HCT116 (cell line): ENCODE data around the gene CD200R1L. TPM values are rescaled to one million over a fixed set of nuclear protein-coding genes. Genes with fewer than 3 reads are reported as not detected.

Experiments
- ATAC-seq: fragments of 200-7000 bp; cut with Tn5 transposase; 2 replicates; pipeline ENCODE4 v1.9.1; 2020; ENCODE audit warnings: mild to moderate bottlenecking, moderate library complexity
- BruUV-seq: library from RNA; stranded (reverse); fragments of 400-500 nt; replicated peaks from 2 replicates; lab custom pipeline; 2021; lab: Mats Ljungman, UMichigan
- CTCF ChIA-PET: fragments of 300-600 bp; sonication (Branson Sonifier 250); formaldehyde crosslinking; loops from one replicate; lab custom pipeline; 2021; ENCODE audit warnings: antibody characterized with exemption; lab: Charles Lee
- POLR2A ChIA-PET: fragments of 300-600, 350-600 bp; sonication (Branson Sonifier 250); formaldehyde crosslinking; loops from one replicate; lab custom pipeline; 2021; ENCODE audit warnings: antibody characterized with exemption; lab: Charles Lee
- RAD21 ChIA-PET, 2 experiments: fragments of 300-600 bp; sonication (Branson Sonifier 250); formaldehyde crosslinking; loops; one replicate each; lab custom pipeline; 2023; ENCODE audit warnings: low total read pairs in 2 of 2; ENCODE audit not compliant: uncharacterized antibody in 2 of 2, unreplicated experiment in 2 of 2, low non-redundant PET in 1 of 2; lab: Charles Lee
- DNase-seq: peaks from one replicate; pipeline ENCODE4 v3.0.0-alpha.2; 2010; ENCODE audit warnings: low read depth, low spot score
- H2AFZ ChIP-seq: fragments of 200-600 bp; shearing (Covaris generic), sonication (generic); 2 replicates; pipeline ENCODE4 v1.6.1; 2017; ENCODE audit warnings: low read depth, mixed run types, mixed read lengths, antibody characterized with exemption, low read length; ENCODE audit not compliant: poor library complexity, severe bottlenecking
- H3K27ac ChIP-seq: 2 replicates; pipeline ENCODE4 v1.5.1; 2012; ENCODE audit warnings: low read depth, low read length
- H3K27me3 ChIP-seq: fragments of 200-600 bp; sonication (generic); 2 replicates; pipeline ENCODE4 v1.6.1; 2016; ENCODE audit warnings: mixed run types, low read length, mixed read lengths; ENCODE audit not compliant: insufficient read depth
- H3K36me3 ChIP-seq, 2 experiments: fragments of 200-500 bp in 1 of 2; fragments of 200-600 bp in 1 of 2; sonication (Bioruptor generic) in 1 of 2; sonication (generic) in 1 of 2; 2 replicates each; pipeline versions ENCODE4 v1.5.1 to v1.6.1; 2014 to 2016; ENCODE audit warnings: low read length in 2 of 2, inconsistent platforms in 1 of 2, mixed read lengths in 1 of 2, mixed run types in 1 of 2; ENCODE audit not compliant: insufficient read depth in 2 of 2, control insufficient read depth in 1 of 2
- H3K4me1 ChIP-seq, 2 experiments: fragments of 200-600 bp in 1 of 2; sonication (generic) in 1 of 2; 2 replicates each; pipeline versions ENCODE4 v1.5.1 to v1.6.1; 2012 to 2017; ENCODE audit warnings: low read length in 2 of 2, inconsistent platforms in 1 of 2, mild to moderate bottlenecking in 1 of 2, mixed read lengths in 1 of 2, mixed run types in 1 of 2, moderate library complexity in 1 of 2; ENCODE audit not compliant: insufficient read depth in 2 of 2, control insufficient read depth in 1 of 2
- H3K4me2 ChIP-seq: fragments of 200-600 bp; sonication (generic); 2 replicates; pipeline ENCODE4 v1.6.1; 2017; ENCODE audit warnings: mixed run types, low read length, mixed read lengths
- H3K4me3 ChIP-seq, 2 experiments: fragments of 200-600 bp in 1 of 2; sonication (generic) in 1 of 2; replicated peaks in 1 of 2; 2 replicates each; pipeline ENCODE4 v1.5.1; 2011 to 2016; ENCODE audit warnings: low read length in 2 of 2, control low read depth in 1 of 2, low read depth in 1 of 2, mild to moderate bottlenecking in 1 of 2, mixed read lengths in 1 of 2, mixed run types in 1 of 2
- H3K79me2 ChIP-seq: fragments of 200-600 bp; sonication (generic); 2 replicates; pipeline ENCODE4 v1.6.1; 2017; ENCODE audit warnings: mild to moderate bottlenecking, mixed run types, low read length, moderate library complexity, mixed read lengths; ENCODE audit not compliant: insufficient read depth
- H3K9ac ChIP-seq: fragments of 200-600 bp; sonication (generic); 2 replicates; pipeline ENCODE4 v1.6.1; 2016; ENCODE audit warnings: low read length, mixed read lengths
- H3K9me2 ChIP-seq: fragments of 200-600 bp; sonication (generic), shearing (Covaris generic); 2 replicates; pipeline ENCODE4 v1.6.1; 2017; ENCODE audit warnings: mixed run types, mild to moderate bottlenecking, moderate library complexity; ENCODE audit not compliant: insufficient read depth
- H3K9me3 ChIP-seq, 2 experiments: fragments of 200-500 bp in 1 of 2; fragments of 200-600 bp in 1 of 2; sonication (Bioruptor generic) in 1 of 2; sonication (generic) in 1 of 2; 2 replicates each; pipeline ENCODE4 v1.6.1; 2014 to 2017; ENCODE audit warnings: low read length in 2 of 2, mixed read lengths in 2 of 2, inconsistent platforms in 1 of 2, low read depth in 1 of 2, mild to moderate bottlenecking in 1 of 2, mixed run types in 1 of 2, moderate library complexity in 1 of 2; ENCODE audit not compliant: control insufficient read depth in 1 of 2, insufficient read depth in 1 of 2
- H4K20me1 ChIP-seq: fragments of 200-600 bp; sonication (generic), shearing (Covaris generic); 2 replicates; pipeline ENCODE4 v1.6.1; 2017; ENCODE audit warnings: mixed run types, mild to moderate bottlenecking, moderate library complexity; ENCODE audit not compliant: insufficient read depth
- CEBPB ChIP-seq: IDR thresholded peaks from 2 replicates; pipeline ENCODE4 v1.6.1; 2012; ENCODE audit warnings: low read depth
- CTCF ChIP-seq, 3 experiments: fragments of 200-600 bp in 1 of 3; sonication (generic) in 1 of 3; IDR thresholded peaks in 2 of 3; conservative IDR thresholded peaks in 1 of 3; 2 replicates each; pipeline ENCODE4 v1.5.1; 2012 to 2017; ENCODE audit warnings: low read depth in 2 of 3, low read length in 2 of 3, antibody characterized with exemption in 1 of 3, borderline replicate concordance in 1 of 3, control low read depth in 1 of 3, mild to moderate bottlenecking in 1 of 3, mixed read lengths in 1 of 3, mixed run types in 1 of 3, moderate library complexity in 1 of 3; ENCODE audit not compliant: insufficient read depth in 1 of 3
- EGR1 ChIP-seq: IDR thresholded peaks from 2 replicates; pipeline ENCODE4 v1.6.1; 2012; ENCODE audit warnings: low read depth
- ELF1 ChIP-seq: IDR thresholded peaks from 2 replicates; pipeline ENCODE4 v1.6.1; 2012; ENCODE audit warnings: low read depth, borderline replicate concordance
- FOSL1 ChIP-seq: IDR thresholded peaks from 2 replicates; pipeline ENCODE4 v1.6.1; 2012; ENCODE audit warnings: low read depth
- RAD21 ChIP-seq: IDR thresholded peaks from 2 replicates; pipeline ENCODE4 v1.6.1; 2012; ENCODE audit warnings: low read depth, mild to moderate bottlenecking
- SIN3A ChIP-seq: IDR thresholded peaks from 2 replicates; pipeline ENCODE4 v1.6.1; 2012; ENCODE audit warnings: low read depth
- SRF ChIP-seq: IDR thresholded peaks from 2 replicates; pipeline ENCODE4 v1.6.1; 2012; ENCODE audit warnings: low read depth
- TCF7L2 ChIP-seq: IDR thresholded peaks from 2 replicates; pipeline ENCODE4 v1.7.0; 2011; ENCODE audit warnings: borderline replicate concordance, inconsistent platforms; ENCODE audit not compliant: insufficient read depth, insufficient read length; ENCODE audit errors: extremely low read depth
- ZBTB33 ChIP-seq: IDR thresholded peaks from 2 replicates; pipeline ENCODE4 v1.6.1; 2011; ENCODE audit warnings: mild to moderate bottlenecking, low read length, moderate library complexity; ENCODE audit not compliant: insufficient replicate concordance; ENCODE audit errors: extremely low read depth
- ZFX ChIP-seq: fragments of 450-650 bp; IDR thresholded peaks from 2 replicates; pipeline ENCODE4 v1.6.1; 2017
- intact Hi-C: fragments of 100-400 bp; cut with micrococcal nuclease; formaldehyde crosslinking; loops from 2 replicates; pipeline ENCODE4 v1.10.0; 2022
- total RNA-seq: library from RNA; stranded (reverse); gene quantifications from one replicate; pipeline ENCODE4 v1.2.1, GENCODE V29; 2021; ENCODE audit not compliant: unreplicated experiment

Gene CD200R1L
- total RNA-seq, 1 experiment from 2014 or later = not detected

- ChIA-PET CTCF (interaction anchor here (0.9 to 2.7 kb wide), 3 partner anchors 81 to 173 kb away, joined by 4 to 26 read pairs (median 4); no protein-coding TSS in a partner anchor), RAD21 (no interaction called here), POLR2A (no interaction called here)
- Histone ChIP-seq H3K79me2 (no peaks in the 10 kb centered on the region), H2AFZ (no peak overlapping the region), H3K27ac (no peak overlapping the region), H3K9me3 (no peaks in the 10 kb centered on the region), H4K20me1 (no peaks in the 10 kb centered on the region), H3K9me2 (no peaks in the 10 kb centered on the region)
- no peak for DNase-seq
- no peak for ATAC-seq
- TF ChIP-seq CTCF (IDR thresholded peaks at IDR 0.05 in 2 of 3, conservative IDR thresholded peaks at IDR 0.05 in 1 of 3; ENCODE audit: borderline replicate concordance in 1 of 3, insufficient read depth in 1 of 3, low read depth in 2 of 3, low read length in 2 of 3) (no peak), CEBPB (no peak), RAD21 (no peak), ZBTB33 (no peak), TCF7L2 (no peak), ELF1 (no peak), FOSL1 (no peak), SIN3A (no peak), SRF (no peak), ZFX (no peak), EGR1 (no peak)
- TF ChIP-seq, all 23 proteins: peak for 0
- no peak overlapping the region for H3K4me2 ChIP-seq
- H3K4me3 ChIP-seq = no peak overlapping the region
- H3K9ac ChIP-seq = no peak overlapping the region
- H3K36me3 ChIP-seq = no peaks in the 10 kb centered on the region
- intact Hi-C loops = loop anchor here (2.0 kb wide), 1 partner anchor 81 kb away; no protein-coding TSS in a partner anchor
- BruUV-seq = no TSS peak
- no peaks in the 10 kb centered on the region for H3K4me1 ChIP-seq
- 0 out of 2 replicates have a peak, but pooled peaks cover 5% of the 10 kb centered on the region for H3K27me3 ChIP-seq
These were observed 30.7 kb downstream of the CD200R1L start for GRCh38 chr3:112815981-112816380.
